Measurements from ENCODE around the gene MPP1.

MPP1 gene

DNA sequence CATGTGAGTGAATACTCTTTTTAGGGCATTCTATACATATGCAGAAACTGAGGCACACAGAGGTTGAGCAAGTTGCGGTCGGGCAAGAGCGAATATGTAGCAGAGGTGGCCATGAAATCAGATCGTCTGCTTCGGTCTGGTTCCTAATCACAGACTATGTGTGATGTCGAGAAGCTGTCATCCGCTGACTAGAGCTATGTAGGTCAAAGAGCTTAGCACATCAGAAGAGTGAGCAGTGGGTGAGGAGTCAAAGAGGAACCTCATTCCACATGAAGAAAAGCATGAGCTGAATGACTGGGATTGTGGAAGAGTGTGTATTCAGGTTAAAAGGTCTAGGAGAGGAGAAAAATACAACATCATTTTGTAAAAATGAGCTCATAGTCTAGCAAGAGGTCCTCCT lies 73.4 kb downstream of the MPP1 start:
- DNase-seq (ENCODE audit: low read depth in 2 of 2): no peak

DNA sequence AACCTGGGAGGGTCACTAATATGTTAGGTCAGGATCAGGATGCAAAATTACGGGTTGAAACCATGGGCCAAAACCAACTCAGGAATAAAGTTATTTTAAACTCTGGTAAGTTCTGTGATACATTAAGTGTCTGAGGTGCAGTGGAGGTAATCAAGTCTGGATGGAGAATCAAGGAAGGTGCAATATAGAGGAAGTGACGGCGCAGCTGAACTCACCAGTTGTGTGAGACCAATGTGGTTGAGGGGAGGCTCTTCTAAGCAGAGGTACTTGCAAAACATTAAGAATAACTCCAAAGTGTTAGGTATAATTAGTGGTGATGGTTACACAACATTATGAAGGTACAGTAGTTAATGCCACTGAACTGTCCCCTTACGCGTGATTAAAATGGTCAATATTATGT lies 74.1 kb downstream of the MPP1 start:
- no peak for DNase-seq (ENCODE audit: low read depth in 2 of 2)

DNA sequence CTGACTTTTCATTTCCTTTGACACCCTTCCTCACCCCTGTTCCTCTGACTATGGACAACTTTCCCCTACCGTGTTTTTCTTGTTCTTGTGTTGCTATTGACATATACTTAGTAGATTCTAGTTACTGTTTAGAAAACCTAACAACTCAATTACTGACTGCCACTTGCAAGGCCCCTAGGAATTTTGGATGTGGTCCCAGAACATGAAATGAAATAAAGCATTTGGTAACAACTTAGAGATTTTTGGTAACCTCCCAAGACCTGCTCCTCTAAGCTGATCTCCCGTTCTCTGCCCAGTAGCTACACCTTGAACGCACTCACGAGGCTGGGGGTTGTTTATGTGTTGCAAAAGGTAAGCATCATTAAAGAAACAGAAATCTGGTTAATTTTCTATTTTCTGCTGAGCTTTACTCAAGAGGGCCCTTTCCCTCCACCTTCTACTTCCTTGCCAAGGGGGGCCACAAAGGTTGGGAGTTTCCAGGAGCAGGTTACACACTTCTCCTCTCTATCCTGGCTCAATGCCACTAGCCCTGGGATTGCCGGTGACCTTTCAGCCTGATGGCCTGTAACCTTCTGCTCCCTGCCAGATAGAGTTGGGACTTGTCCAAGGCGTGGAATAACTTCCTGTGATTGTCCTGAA lies 74.9 kb downstream of the MPP1 start:
- DNase-seq (ENCODE audit: low read depth in 2 of 2): no peak

DNA sequence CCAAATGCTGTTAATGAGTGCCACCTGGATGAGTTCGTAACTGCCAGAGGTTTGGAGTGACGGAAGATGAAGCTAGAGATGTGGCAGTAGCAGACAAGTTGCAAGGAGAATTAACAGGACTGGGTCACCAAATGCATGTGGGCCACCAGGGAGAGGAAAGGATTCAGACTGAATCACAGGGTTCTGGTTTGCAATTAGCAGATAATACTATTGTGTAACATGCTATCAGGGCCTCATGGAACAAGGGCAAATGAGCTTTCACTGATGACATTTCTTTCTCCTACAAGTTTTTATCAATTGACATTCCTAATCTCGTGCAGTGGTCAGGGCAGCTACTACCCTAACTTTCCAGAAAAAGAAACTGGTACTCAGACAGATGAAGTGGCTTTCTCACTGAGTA lies 75.8 kb downstream of the MPP1 start:
- no peak for DNase-seq (ENCODE audit: low read depth in 2 of 2)

Measured in stimulated activated CD8-positive, alpha-beta memory T cell treated with anti-CD3 and anti-CD28 coated beads, Interleukin-2, amount 100 ng/mL, for 48 hours (primary cell).